Breast epithelium (tissue), 4 donors: ENCODE measurements around the gene FSTL4. TPM values are rescaled to one million over a fixed set of nuclear protein-coding genes. Genes with fewer than 3 reads are reported as not detected.
A peak's percentile ranks its signal among the peaks of the same experiment; 100 is the strongest.

ENCODE experiments used
- DNase-seq, 2 donors: peaks; one replicate each; pipeline ENCODE4 v3.0.0-alpha.2; 2019; ENCODE audit warnings: low spot score in 2 of 2
- H3K27ac ChIP-seq, 2 donors: fragments of 200-600 bp; sonication (generic) in 1 of 2; one replicate each; pipeline ENCODE4 v1.5.1; 2016 to 2019; ENCODE audit warnings: mild to moderate bottlenecking in 1 of 2
- H3K27me3 ChIP-seq, 2 donors: fragments of 200-600 bp; sonication (generic) in 1 of 2; one replicate each; pipeline versions ENCODE4 v1.5.1 to v1.6.0; 2017 to 2019; ENCODE audit warnings: control low read depth in 1 of 2, mild to moderate bottlenecking in 1 of 2
- H3K36me3 ChIP-seq: fragments of 200-600 bp; one replicate; pipeline ENCODE4 v1.5.1; 2019
- H3K4me1 ChIP-seq, 2 donors: fragments of 200-600 bp; sonication (generic); one replicate each; pipeline ENCODE4 v1.5.1; 2016 to 2019; ENCODE audit warnings: control low read depth in 1 of 2
- H3K4me3 ChIP-seq, 3 donors: fragments of 200-600 bp; sonication (generic); 1 replicate in 2 of 3; 2 replicates in 1 of 3; pipeline ENCODE4 v1.5.1; 2016 to 2019; ENCODE audit warnings: mild to moderate bottlenecking in 3 of 3, moderate library complexity in 2 of 3
- H3K9me3 ChIP-seq, 2 donors: fragments of 200-600 bp; sonication (generic) in 1 of 2; one replicate each; pipeline ENCODE4 v1.5.1; 2016 to 2019; ENCODE audit warnings: control low read depth in 1 of 2
- POLR2A ChIP-seq: fragments of 450-650 bp; IDR thresholded peaks from one replicate; pipeline ENCODE4 v1.6.1; 2016; ENCODE audit warnings: antibody characterized with exemption, mild to moderate bottlenecking, moderate library complexity
- POLR2AphosphoS5 ChIP-seq, 3 donors: sonication (generic); formaldehyde crosslinking; IDR thresholded peaks; one replicate each; pipeline ENCODE4 v1.6.1; 2017; ENCODE audit warnings: antibody characterized with exemption in 3 of 3
- intact Hi-C: fragments of 100-400 bp; cut with DNase I; formaldehyde crosslinking; loops from one replicate; pipeline ENCODE4 v1.15.1; 2023; ENCODE audit warnings: low total_unique reads
- total RNA-seq, 3 donors: library from RNA; depleted of rRNA; stranded (reverse); fragments of >200 nt; gene quantifications; one replicate each; pipeline ENCODE4 v1.1.0, GENCODE V29; 2016
- TF ChIP-seq, protein P1 (sequence below), 3 donors: fragments of 450-650 bp; IDR thresholded peaks; one replicate each; pipeline ENCODE4 v1.5.1; 2016 to 2017; ENCODE audit warnings: antibody characterized with exemption in 3 of 3, mild to moderate bottlenecking in 3 of 3, moderate library complexity in 3 of 3

Gene FSTL4
- total RNA-seq, 3 donors from 2014 or later = 0.16 to 0.98 (median 0.88) TPM

DNA sequence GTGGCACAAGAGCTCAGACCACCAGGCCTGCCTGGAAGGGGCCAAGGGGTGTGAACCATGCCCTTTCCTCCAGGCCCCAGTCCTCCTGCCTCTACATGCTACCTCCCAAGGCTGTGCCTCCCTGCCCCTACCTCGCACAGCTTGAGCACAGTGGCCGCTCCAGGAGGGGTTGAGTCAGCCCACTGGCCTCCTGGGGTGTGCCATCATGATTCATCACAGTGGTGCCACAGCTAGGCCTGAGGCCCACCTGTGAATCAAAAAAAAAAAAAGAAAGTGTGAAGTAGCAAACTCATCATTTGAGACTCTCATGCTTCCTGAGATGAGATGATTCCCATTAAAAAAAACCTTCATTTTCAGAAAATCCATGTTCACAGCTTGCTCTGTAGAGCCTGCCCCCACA is 320.0 kb downstream of the FSTL4 start:
- H3K4me1 ChIP-seq = no peaks in the 10 kb centered on the region
- TF ChIP-seq POLR2AphosphoS5 (IDR thresholded peaks at IDR 0.05) (no peak), POLR2A (no peak)
- TF ChIP-seq, protein P1, sequence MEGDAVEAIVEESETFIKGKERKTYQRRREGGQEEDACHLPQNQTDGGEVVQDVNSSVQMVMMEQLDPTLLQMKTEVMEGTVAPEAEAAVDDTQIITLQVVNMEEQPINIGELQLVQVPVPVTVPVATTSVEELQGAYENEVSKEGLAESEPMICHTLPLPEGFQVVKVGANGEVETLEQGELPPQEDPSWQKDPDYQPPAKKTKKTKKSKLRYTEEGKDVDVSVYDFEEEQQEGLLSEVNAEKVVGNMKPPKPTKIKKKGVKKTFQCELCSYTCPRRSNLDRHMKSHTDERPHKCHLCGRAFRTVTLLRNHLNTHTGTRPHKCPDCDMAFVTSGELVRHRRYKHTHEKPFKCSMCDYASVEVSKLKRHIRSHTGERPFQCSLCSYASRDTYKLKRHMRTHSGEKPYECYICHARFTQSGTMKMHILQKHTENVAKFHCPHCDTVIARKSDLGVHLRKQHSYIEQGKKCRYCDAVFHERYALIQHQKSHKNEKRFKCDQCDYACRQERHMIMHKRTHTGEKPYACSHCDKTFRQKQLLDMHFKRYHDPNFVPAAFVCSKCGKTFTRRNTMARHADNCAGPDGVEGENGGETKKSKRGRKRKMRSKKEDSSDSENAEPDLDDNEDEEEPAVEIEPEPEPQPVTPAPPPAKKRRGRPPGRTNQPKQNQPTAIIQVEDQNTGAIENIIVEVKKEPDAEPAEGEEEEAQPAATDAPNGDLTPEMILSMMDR (IDR thresholded peaks at IDR 0.05) = no peak
- H3K36me3 ChIP-seq = no peaks in the 10 kb centered on the region
- H3K9me3 ChIP-seq = no peaks in the 10 kb centered on the region
- no peak overlapping the region for H3K4me3 ChIP-seq
- no peak for DNase-seq
- no peak overlapping the region for H3K27ac ChIP-seq
- intact Hi-C loops = no loop called here
- H3K27me3 ChIP-seq = no peaks in the 10 kb centered on the region

DNA sequence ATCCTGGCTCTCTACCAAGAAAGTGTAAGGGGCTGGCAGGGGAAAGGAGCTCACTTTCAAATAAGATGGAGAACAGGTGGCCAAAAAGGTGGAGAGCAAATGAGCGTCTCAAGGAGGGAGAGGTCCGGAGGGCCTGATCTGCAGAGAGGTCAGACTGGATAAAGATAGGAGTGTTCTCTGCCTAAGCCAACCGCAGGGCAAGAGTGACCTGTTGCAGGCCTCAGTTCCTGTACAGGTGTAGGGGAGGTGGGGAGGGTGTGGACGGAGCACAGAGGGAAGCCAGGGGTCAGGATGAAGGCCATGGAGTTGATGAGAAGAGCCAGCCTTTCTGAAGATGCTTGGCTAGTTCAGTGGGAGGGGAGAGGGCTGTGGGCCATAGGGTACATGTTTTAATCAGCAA is 320.8 kb downstream of the FSTL4 start:
- H3K4me3 ChIP-seq = no peak overlapping the region
- intact Hi-C loops = no loop called here
- no peaks in the 10 kb centered on the region for H3K4me1 ChIP-seq
- H3K9me3 ChIP-seq = no peaks in the 10 kb centered on the region
- no peak overlapping the region for H3K27ac ChIP-seq
- TF ChIP-seq POLR2AphosphoS5 (IDR thresholded peaks at IDR 0.05) (no peak), POLR2A (no peak)
- TF ChIP-seq, protein P1 (IDR thresholded peaks at IDR 0.05) = no peak
- H3K36me3 ChIP-seq = no peaks in the 10 kb centered on the region
- DNase-seq = no peak
- H3K27me3 ChIP-seq = no peaks in the 10 kb centered on the region

DNA sequence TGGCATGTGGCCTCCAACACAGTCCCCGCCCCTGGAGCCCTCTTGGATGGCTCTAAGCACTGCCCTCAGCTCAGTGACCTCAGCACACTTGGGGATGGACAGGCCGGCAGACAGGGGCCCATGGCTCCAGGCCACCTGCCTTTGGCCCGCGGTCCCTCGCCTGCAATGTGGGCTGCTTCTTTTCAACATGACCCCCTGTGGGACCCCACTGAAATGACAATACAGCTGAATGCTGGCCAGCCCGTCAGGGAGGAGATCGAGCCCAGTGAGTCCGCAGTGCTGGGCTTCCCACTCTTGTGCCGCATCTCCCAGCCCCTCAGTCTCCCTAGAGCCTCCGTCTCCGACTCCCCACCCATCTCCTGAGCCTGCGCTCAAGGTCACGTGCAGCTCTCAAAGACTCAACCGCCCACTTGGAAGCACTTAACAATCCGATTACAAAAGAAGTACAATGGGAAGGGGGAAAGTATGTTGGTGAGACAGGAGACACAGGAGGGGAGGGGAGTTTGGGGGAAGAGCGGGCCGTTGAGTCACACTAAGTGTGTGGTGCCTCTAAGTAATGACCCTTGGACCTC is 321.6 kb downstream of the FSTL4 start:
- DNase-seq = no peak
- Histone ChIP-seq H3K36me3 (no peaks in the 10 kb centered on the region), H3K9me3 (no peaks in the 10 kb centered on the region), H3K4me3 (no peak overlapping the region), H3K27ac (no peak overlapping the region), H3K4me1 (no peaks in the 10 kb centered on the region), H3K27me3 (no peaks in the 10 kb centered on the region)
- TF ChIP-seq POLR2AphosphoS5 (IDR thresholded peaks at IDR 0.05) (no peak), POLR2A (no peak)
- TF ChIP-seq, protein P1 (IDR thresholded peaks at IDR 0.05) = no peak
- intact Hi-C loops = no loop called here

DNA sequence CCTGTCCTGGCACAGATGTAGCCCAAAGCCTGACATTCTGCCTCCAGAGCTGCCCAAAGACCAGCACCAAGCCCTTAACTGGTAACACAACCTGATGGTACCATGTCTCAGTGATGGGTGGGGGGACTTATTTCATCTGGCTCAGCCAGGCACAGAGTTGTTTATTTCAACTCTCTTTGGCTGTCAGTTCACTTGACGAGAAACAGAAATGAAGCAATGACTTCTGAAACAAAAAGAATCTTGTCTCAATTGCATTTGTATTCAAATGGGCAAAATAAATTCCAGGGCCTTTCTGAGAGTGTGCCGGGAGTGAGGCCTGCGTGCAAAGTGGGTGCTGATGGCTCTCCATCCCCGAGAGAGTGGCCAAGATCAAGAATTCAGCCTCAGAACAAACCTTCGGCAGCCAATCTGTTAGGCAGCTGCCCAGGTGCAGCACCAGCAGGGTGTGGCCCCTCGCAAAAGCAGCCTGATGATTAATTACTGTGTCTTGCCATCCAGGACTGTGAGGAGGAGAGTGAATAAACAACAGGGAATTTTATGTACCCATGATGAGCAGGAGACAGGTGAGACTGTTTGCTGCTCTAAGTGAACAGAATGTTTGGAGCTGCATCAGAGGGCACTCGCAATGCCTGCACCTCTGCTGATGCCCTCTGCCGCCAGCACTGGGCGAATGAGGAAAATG is 322.5 kb downstream of the FSTL4 start:
- TF ChIP-seq POLR2AphosphoS5 (IDR thresholded peaks at IDR 0.05) (no peak), POLR2A (no peak)
- TF ChIP-seq, protein P1 (IDR thresholded peaks at IDR 0.05) = no peak
- no peaks in the 10 kb centered on the region for H3K9me3 ChIP-seq
- DNase-seq = no peak
- intact Hi-C loops = no loop called here
- H3K27ac ChIP-seq = no peak overlapping the region
- H3K27me3 ChIP-seq = no peaks in the 10 kb centered on the region
- H3K36me3 ChIP-seq = no peaks in the 10 kb centered on the region
- H3K4me3 ChIP-seq = no peak overlapping the region
- no peaks in the 10 kb centered on the region for H3K4me1 ChIP-seq

DNA sequence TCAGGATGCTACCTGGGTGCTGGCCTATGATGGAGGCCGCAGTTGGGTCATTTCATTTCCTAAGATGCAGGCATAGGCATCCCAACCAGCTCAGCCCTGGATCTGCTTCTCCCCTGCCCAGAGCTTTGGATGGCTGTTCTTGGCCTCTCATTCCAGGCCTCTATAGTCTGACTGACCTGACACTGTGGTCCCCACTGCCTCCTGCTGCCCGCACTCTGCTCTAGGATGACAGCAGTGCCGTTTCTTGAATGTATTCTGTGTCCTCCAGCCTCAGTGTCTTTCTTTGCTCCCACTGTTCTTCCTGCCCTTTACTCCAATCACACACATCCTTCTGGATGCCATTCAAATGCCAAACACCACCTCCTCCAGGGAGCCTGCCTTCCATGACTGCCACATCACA is 324.8 kb downstream of the FSTL4 start:
- intact Hi-C loops = no loop called here
- Histone ChIP-seq H3K4me3 (no peak overlapping the region), H3K27me3 (no peaks in the 10 kb centered on the region), H3K36me3 (no peaks in the 10 kb centered on the region), H3K9me3 (no peaks in the 10 kb centered on the region), H3K27ac (no peak overlapping the region), H3K4me1 (no peaks in the 10 kb centered on the region)
- TF ChIP-seq, protein P1 (IDR thresholded peaks at IDR 0.05) = peak in 1 of 3 donors; percentile 32
- TF ChIP-seq POLR2A = no peak
- no peak for DNase-seq
